WTC11 (cell line): Measurements from ENCODE around the gene ACP4.

Source experiments
- ATF1 ChIP-seq: sonication (generic); formaldehyde crosslinking; IDR thresholded peaks from 2 replicates; pipeline ENCODE4 v1.8.1; 2023; ENCODE audit warnings: mild to moderate bottlenecking, moderate library complexity, missing genetic modification reagents
- ATF3 ChIP-seq: sonication (generic); formaldehyde crosslinking; conservative IDR thresholded peaks from 2 replicates; pipeline ENCODE4 v1.8.1; 2022; ENCODE audit warnings: mild to moderate bottlenecking, missing genetic modification reagents
- CTCF ChIP-seq: fragments of 200-600 bp; IDR thresholded peaks from 2 replicates; pipeline ENCODE4 v1.8.0; 2022; ENCODE audit warnings: antibody characterized with exemption
- FOXJ3 ChIP-seq: sonication (generic); formaldehyde crosslinking; IDR thresholded peaks from 2 replicates; pipeline ENCODE4 v1.9.0; 2021; ENCODE audit warnings: missing genetic modification reagents, mild to moderate bottlenecking, borderline replicate concordance
- FOXP1 ChIP-seq: sonication (generic); formaldehyde crosslinking; IDR thresholded peaks from 2 replicates; pipeline ENCODE4 v1.8.0; 2022; ENCODE audit warnings: missing genetic modification reagents, mild to moderate bottlenecking, moderate library complexity, borderline replicate concordance
- JUN ChIP-seq: sonication (generic); formaldehyde crosslinking; IDR thresholded peaks from 2 replicates; pipeline ENCODE4 v1.8.0; 2023; ENCODE audit warnings: mild to moderate bottlenecking, missing genetic modification reagents
- MAX ChIP-seq: sonication (generic); formaldehyde crosslinking; IDR thresholded peaks from 2 replicates; pipeline ENCODE4 v1.8.0; 2022; ENCODE audit warnings: mild to moderate bottlenecking, missing genetic modification reagents
- NR2C2 ChIP-seq: sonication (generic); formaldehyde crosslinking; IDR thresholded peaks from 2 replicates; pipeline ENCODE4 v1.8.0; 2022; ENCODE audit warnings: mild to moderate bottlenecking, missing genetic modification reagents
- NR3C1 ChIP-seq: sonication (generic); formaldehyde crosslinking; conservative IDR thresholded peaks from 2 replicates; pipeline ENCODE4 v1.8.1; 2023; ENCODE audit warnings: low read depth, mild to moderate bottlenecking, missing genetic modification reagents
- SP1 ChIP-seq: sonication (generic); formaldehyde crosslinking; conservative IDR thresholded peaks from 2 replicates; pipeline ENCODE4 v1.8.1; 2022; ENCODE audit warnings: missing genetic modification reagents
- TP53 ChIP-seq: sonication (generic); formaldehyde crosslinking; IDR thresholded peaks from 2 replicates; pipeline ENCODE4 v1.8.1; 2023; ENCODE audit warnings: mild to moderate bottlenecking, missing genetic modification reagents
- ZNF121 ChIP-seq: sonication (generic); formaldehyde crosslinking; IDR thresholded peaks from 2 replicates; pipeline ENCODE4 v1.8.0; 2023; ENCODE audit warnings: missing genetic modification reagents

GRCh38 chr19:50794074-50794875 is 4.1 kb downstream of the ACP4 start:
- no peak for TF ChIP-seq CTCF
- TF ChIP-seq ATF1 (CRISPR knock-in tag): no peak
- TF ChIP-seq TP53: no peak
- TF ChIP-seq ZNF121 (CRISPR knock-in tag): no peak
- TF ChIP-seq JUN (CRISPR knock-in tag): 0 out of 2 replicates have a peak, but pooled peaks have one; percentile 25
- no peak for TF ChIP-seq FOXP1 (CRISPR knock-in tag)
- TF ChIP-seq SP1: no peak
- TF ChIP-seq ATF3 (CRISPR knock-in tag): no peak
- TF ChIP-seq FOXJ3: no peak
- no peak for TF ChIP-seq MAX (CRISPR knock-in tag)
- TF ChIP-seq NR3C1: no peak
- 0 out of 2 replicates have a peak, but pooled peaks have one; percentile 7 for TF ChIP-seq NR2C2 (CRISPR knock-in tag)
